Erythroblast (primary cell): ENCODE measurements around the gene CD63.

ENCODE experiments used
- GATA1 ChIP-seq: IDR thresholded peaks from 2 replicates; pipeline ENCODE4 v1.6.1; 2011; ENCODE audit warnings: low read depth, mild to moderate bottlenecking, control low read depth, low read length, moderate library complexity
- POLR2A ChIP-seq: IDR thresholded peaks from 2 replicates; pipeline ENCODE4 v1.6.1; 2011; ENCODE audit warnings: mild to moderate bottlenecking, low read length

DNA sequence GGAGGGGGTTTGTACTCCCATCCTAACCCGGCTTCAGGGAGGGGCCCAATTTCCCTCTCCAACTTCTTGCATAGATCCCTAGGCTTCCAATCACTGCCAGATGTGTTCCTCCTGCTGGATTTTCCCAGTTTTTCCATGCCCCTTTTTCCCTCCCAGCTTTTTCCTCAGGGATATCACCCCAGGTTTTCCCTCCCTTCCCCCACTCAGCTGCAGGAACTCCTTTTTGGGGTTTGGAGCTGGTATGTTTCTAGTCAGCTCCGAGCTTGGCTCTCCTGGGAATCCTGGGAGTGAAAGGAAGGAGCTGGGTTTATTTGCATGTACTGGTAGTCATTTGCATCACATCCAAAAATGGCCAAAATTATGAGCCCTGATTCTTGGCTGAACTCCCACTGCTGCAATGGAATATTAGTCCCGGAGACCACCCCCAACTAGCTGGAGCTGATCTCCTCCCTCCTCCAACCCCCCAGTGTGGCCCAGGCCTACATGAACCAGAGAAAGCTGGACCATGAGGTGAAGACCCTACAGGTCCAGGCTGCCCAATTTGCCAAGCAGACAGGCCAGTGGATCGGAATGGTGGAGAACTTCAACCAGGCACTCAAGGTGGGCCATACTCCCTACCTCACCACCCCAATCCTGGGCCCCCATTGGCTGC lies 10.1 kb downstream of the CD63 start:
- TF ChIP-seq POLR2A (no peak), GATA1 (no peak)
